ENCODE measurements around the gene IFNGR1. TPM values are rescaled to one million over a fixed set of nuclear protein-coding genes. Genes with fewer than 3 reads are reported as not detected.
"Not testable (repeated sequence)": the region's sequence is repeated elsewhere in the genome, so short reads cannot be mapped to it uniquely, and the experiment has no call there.

IFNGR1 gene
- total RNA-seq, 2 donors from 2014 or later: 51.0 to 54.3 TPM

- H3K9me3 Mint-ChIP-seq: no peaks in the 10 kb centered on the region
- H3K36me3 Mint-ChIP-seq (ENCODE audit: insufficient read depth in 2 of 2): peaks cover 8 to 12% of the 10 kb centered on the region in 2 donors
- H3K27ac Mint-ChIP-seq: no peak overlapping the region
- H3K4me3 Mint-ChIP-seq: peak overlapping the region in 1 of 2 donors; percentile 57
- H3K4me1 Mint-ChIP-seq (ENCODE audit: low read depth): peaks cover 62% of the 10 kb centered on the region
- no peaks in the 10 kb centered on the region for H3K27me3 Mint-ChIP-seq (ENCODE audit: low read depth)
- ATAC-seq (replicated peaks in 1 of 2): no peak
- DNase-seq: no peak
These were observed 3.1 kb downstream of the IFNGR1 start for GRCh38 chr6:137216106-137216505.

DNA sequence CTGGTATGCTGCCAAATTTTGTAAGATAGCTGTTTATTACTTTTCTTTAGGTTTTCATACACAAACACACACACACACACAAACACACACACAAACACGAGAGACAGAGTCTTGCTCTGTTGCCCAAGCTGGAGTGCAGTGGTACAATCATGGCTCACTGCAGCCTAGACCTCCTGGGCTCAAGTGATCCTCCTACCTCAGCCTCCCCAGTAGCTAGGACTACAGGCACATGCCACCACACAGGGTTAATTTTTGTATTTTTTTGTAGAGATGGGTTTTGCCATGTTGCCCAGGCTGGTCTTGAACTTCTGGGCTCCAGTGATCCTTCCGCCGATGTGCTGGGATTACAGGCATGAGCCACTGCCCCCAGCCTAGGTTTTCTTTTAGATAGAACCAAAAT is 3.6 kb downstream of the IFNGR1 start:
- Mint-ChIP-seq H3K4me1 (ENCODE audit: low read depth) (peaks cover 62% of the 10 kb centered on the region), H3K36me3 (ENCODE audit: insufficient read depth in 2 of 2) (peaks cover 8 to 12% of the 10 kb centered on the region in 2 donors)
- DNase-seq; H3K9me3 Mint-ChIP-seq; H3K4me3 Mint-ChIP-seq; H3K27me3 Mint-ChIP-seq (ENCODE audit: low read depth); ATAC-seq (replicated peaks in 1 of 2); H3K27ac Mint-ChIP-seq: not testable (repeated sequence)

DNA sequence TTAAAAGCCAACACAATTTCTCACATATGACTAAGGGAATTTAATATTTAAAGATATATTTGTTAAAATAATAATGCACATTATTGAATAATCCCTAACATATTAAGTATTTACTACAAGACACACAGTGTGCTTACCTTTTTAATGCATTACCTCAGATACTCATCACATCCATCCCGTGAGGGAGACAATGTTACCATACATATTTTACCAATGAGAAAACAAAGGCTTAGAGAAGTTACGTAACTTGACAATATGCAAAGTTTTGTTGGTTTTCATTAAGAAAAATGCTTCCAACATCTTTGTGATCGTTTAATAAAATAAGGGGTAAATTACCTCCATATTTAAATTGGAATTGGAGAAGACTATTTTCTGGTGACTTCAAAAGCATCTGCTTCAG is 4.3 kb downstream of the IFNGR1 start:
- no peak overlapping the region for H3K4me3 Mint-ChIP-seq

DNA sequence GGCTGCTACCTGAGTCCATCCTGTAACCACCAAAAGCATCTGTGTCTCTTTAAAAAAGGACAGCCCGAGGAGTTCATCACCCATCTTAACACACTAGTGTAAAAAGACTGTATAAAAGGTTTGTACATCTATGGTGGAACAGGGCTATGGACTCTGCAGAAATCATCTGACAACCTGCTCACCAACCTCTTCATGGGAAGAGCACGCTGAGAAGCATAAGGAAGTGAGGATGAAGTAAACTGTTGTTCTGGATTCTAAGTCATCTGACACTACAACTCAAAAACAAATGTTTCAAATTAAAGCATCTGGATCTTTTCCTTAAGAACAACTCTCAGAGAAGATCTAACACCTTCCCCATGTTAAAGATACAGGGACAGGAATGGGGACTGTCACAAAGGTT is 5.4 kb downstream of the IFNGR1 start:
- DNase-seq (no peak), ATAC-seq (replicated peaks in 1 of 2) (no peak)
- H3K4me1 Mint-ChIP-seq (ENCODE audit: low read depth): peaks cover 52% of the 10 kb centered on the region
- H3K9me3 Mint-ChIP-seq: peaks cover 4 to 6% of the 10 kb centered on the region in 2 donors
- H3K36me3 Mint-ChIP-seq (ENCODE audit: insufficient read depth in 2 of 2): peaks cover 18 to 23% of the 10 kb centered on the region in 2 donors
- no peak overlapping the region for H3K27ac Mint-ChIP-seq
- H3K27me3 Mint-ChIP-seq (ENCODE audit: low read depth): no peaks in the 10 kb centered on the region
- H3K4me3 Mint-ChIP-seq: no peak overlapping the region

More for the DNA sequence above, 4.3 kb downstream of the IFNGR1 start:
- Mint-ChIP-seq H3K36me3 (ENCODE audit: insufficient read depth in 2 of 2) (peaks cover 10 to 16% of the 10 kb centered on the region in 2 donors), H3K4me1 (ENCODE audit: low read depth) (peaks cover 56% of the 10 kb centered on the region), H3K9me3 (no peaks in the 10 kb centered on the region), H3K27ac (no peak overlapping the region), H3K27me3 (ENCODE audit: low read depth) (no peaks in the 10 kb centered on the region)
- ATAC-seq (replicated peaks in 1 of 2) (no peak), DNase-seq (no peak)

GRCh38 chr6:137213331-137213740 is 5.8 kb downstream of the IFNGR1 start:
- H3K9me3 Mint-ChIP-seq: peaks cover 4 to 6% of the 10 kb centered on the region in 2 donors
- H3K27me3 Mint-ChIP-seq (ENCODE audit: low read depth): no peaks in the 10 kb centered on the region
- peaks cover 15 to 21% of the 10 kb centered on the region in 2 donors for H3K36me3 Mint-ChIP-seq (ENCODE audit: insufficient read depth in 2 of 2)
- no peak overlapping the region for H3K27ac Mint-ChIP-seq
- peaks cover 52% of the 10 kb centered on the region for H3K4me1 Mint-ChIP-seq (ENCODE audit: low read depth)
- DNase-seq: no peak
- ATAC-seq (replicated peaks in 1 of 2): no peak
- H3K4me3 Mint-ChIP-seq: peak overlapping the region in 1 of 2 donors; percentile 50

DNA sequence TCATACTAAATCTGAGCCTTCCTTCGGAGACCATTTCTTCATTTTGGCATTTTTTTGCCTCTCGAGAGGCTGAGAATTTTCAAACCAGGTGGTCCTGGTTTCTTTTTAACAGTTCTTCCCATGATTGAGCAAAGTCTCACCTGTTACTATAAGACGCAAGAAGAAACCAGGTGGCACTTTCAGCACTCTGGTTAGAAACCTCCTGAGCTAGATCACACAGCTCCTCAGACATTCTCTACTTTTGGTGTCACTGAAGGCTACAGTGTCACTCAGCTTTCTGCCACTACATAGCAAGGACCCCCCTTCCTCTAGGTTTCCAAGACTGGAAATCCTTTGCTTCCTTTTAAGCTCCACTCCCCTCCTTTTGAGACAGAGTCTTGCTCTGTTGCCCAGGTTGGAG is 7.3 kb downstream of the IFNGR1 start:
- Mint-ChIP-seq H3K27me3 (ENCODE audit: low read depth) (no peaks in the 10 kb centered on the region), H3K4me1 (ENCODE audit: low read depth) (peaks cover 39% of the 10 kb centered on the region), H3K4me3 (no peak overlapping the region), H3K9me3 (peaks cover 8 to 9% of the 10 kb centered on the region in 2 donors), H3K36me3 (ENCODE audit: insufficient read depth in 2 of 2) (peaks cover 21 to 24% of the 10 kb centered on the region in 2 donors), H3K27ac (no peak overlapping the region)
- DNase-seq (no peak), ATAC-seq (replicated peaks in 1 of 2) (no peak)

DNA sequence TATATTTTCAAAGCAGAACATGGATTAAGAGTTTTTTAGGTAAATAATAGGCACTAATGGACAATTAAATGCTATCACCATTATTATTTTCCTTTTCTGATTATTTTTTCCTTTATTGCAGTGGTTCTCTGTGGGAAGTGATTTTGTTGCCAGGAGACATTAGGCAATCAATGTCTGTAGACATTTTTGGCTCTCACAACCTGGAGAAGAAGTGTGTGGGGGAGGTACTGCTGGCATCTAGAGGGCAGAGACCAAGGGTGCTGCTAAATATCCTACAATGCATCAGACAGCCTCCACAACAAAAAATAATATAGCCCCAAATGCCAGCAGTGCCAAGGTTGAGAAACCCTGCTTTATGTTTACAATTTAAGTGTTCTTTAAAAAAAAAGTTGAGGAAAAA is 8.3 kb downstream of the IFNGR1 start:
- ATAC-seq (replicated peaks in 1 of 2): no peak
- peaks cover 32% of the 10 kb centered on the region for H3K4me1 Mint-ChIP-seq (ENCODE audit: low read depth)
- H3K36me3 Mint-ChIP-seq (ENCODE audit: insufficient read depth in 2 of 2): peaks cover 22 to 24% of the 10 kb centered on the region in 2 donors
- H3K4me3 Mint-ChIP-seq: no peak overlapping the region
- peaks cover 8 to 9% of the 10 kb centered on the region in 2 donors for H3K9me3 Mint-ChIP-seq
- no peaks in the 10 kb centered on the region for H3K27me3 Mint-ChIP-seq (ENCODE audit: low read depth)
- H3K27ac Mint-ChIP-seq: no peak overlapping the region
- no peak for DNase-seq

DNA sequence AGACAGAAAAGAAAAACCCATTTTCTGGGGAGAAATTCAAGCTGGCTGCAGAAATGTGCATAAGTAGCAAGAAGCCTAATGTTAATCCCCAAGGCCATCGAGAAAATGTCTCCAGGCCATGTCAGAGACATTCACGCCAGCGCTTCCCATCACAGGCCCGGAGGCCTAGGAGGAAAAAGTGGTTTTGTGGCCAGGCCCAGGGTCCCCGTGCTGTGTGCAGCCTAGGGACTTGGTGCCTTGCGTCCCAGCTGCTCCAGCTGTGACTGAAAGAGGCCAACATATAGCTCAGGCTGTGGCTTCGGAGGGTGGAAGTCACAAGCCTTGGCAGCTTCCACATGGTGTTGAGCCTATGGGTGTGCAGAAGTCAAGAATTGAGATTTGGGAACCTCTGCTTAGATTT is 10.9 kb downstream of the IFNGR1 start:
- no peak for DNase-seq
- H3K9me3 Mint-ChIP-seq: peaks cover 8 to 9% of the 10 kb centered on the region in 2 donors
- H3K27me3 Mint-ChIP-seq (ENCODE audit: low read depth): no peaks in the 10 kb centered on the region
- no peak overlapping the region for H3K27ac Mint-ChIP-seq
- no peak overlapping the region for H3K4me3 Mint-ChIP-seq
- peaks cover 25 to 36% of the 10 kb centered on the region in 2 donors for H3K36me3 Mint-ChIP-seq (ENCODE audit: insufficient read depth in 2 of 2)
- no peak for ATAC-seq (replicated peaks in 1 of 2)
- peaks cover 11% of the 10 kb centered on the region for H3K4me1 Mint-ChIP-seq (ENCODE audit: low read depth)

GRCh38 chr6:137207457-137207856 is 11.7 kb downstream of the IFNGR1 start:
- not testable (repeated sequence) for H3K4me1 Mint-ChIP-seq (ENCODE audit: low read depth)

DNA sequence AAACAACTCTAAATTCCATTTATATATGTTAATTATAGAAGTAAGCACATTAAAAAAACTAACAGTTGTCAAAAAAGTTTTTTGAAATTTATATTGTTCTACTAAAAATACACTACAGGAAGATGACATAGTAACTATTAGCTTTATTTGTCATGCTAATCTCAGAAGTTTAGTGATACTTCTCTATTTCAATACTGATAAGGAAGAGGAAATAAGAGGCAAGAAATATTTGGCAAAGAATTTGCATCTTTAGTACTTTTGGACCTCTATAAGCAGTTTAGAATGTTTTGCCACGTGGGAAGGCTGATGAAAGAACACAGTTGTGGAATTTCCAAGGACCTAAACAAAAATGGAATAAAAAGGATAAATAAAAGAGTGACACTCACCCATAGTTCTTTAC is 12.6 kb downstream of the IFNGR1 start:
- Mint-ChIP-seq H3K4me1 (ENCODE audit: low read depth) (no peaks in the 10 kb centered on the region), H3K27me3 (ENCODE audit: low read depth) (no peaks in the 10 kb centered on the region), H3K4me3 (no peak overlapping the region), H3K9me3 (peaks cover 8 to 9% of the 10 kb centered on the region in 2 donors), H3K36me3 (ENCODE audit: insufficient read depth in 2 of 2) (peaks cover 25 to 36% of the 10 kb centered on the region in 2 donors), H3K27ac (no peak overlapping the region)
- DNase-seq (no peak), ATAC-seq (replicated peaks in 1 of 2) (no peak)

More at GRCh38 chr6:137207457-137207856, 11.7 kb downstream of the IFNGR1 start:
- not testable (repeated sequence) for H3K27ac Mint-ChIP-seq; H3K4me3 Mint-ChIP-seq; H3K9me3 Mint-ChIP-seq; DNase-seq; H3K27me3 Mint-ChIP-seq (ENCODE audit: low read depth); ATAC-seq (replicated peaks in 1 of 2)
- peaks cover 26 to 37% of the 10 kb centered on the region in 2 donors for H3K36me3 Mint-ChIP-seq (ENCODE audit: insufficient read depth in 2 of 2)

DNA sequence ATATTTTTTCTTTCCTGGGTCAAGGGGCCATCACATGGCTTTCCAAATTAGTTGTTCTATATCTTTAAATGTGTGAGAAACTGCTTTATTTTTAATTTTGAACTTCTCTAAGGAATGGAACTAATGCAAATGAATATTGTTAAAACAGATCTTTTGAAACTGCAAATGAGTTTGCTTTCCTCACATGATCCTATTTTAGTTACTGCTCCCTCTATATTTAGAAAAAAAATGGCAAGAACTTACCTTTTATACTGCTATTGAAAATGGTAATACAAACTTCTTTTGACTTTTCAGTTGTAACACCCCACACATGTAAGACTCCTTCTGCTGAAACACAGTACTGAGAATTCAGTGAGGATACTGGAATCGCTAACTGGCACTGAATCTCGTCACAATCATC is 15.9 kb downstream of the IFNGR1 start:
- no peak for DNase-seq
- H3K36me3 Mint-ChIP-seq (ENCODE audit: insufficient read depth in 2 of 2): peaks cover 19 to 35% of the 10 kb centered on the region in 2 donors
- ATAC-seq (replicated peaks in 1 of 2): no peak
- H3K27me3 Mint-ChIP-seq (ENCODE audit: low read depth): no peaks in the 10 kb centered on the region
- no peak overlapping the region for H3K4me3 Mint-ChIP-seq
- peaks cover 2 to 5% of the 10 kb centered on the region in 2 donors for H3K9me3 Mint-ChIP-seq
- peak overlapping the region; percentile 10 for H3K27ac Mint-ChIP-seq
- peaks cover under 1% of the 10 kb centered on the region for H3K4me1 Mint-ChIP-seq (ENCODE audit: low read depth)

- no peak for DNase-seq
- H3K27me3 Mint-ChIP-seq (ENCODE audit: low read depth): no peaks in the 10 kb centered on the region
- ATAC-seq (replicated peaks in 1 of 2): peak in 1 of 2 donors; percentile 50
- no peak overlapping the region for H3K4me3 Mint-ChIP-seq
- peaks cover 12 to 35% of the 10 kb centered on the region in 2 donors for H3K36me3 Mint-ChIP-seq (ENCODE audit: insufficient read depth in 2 of 2)
- H3K27ac Mint-ChIP-seq: no peak overlapping the region
- no peaks in the 10 kb centered on the region for H3K9me3 Mint-ChIP-seq
- peaks cover 6% of the 10 kb centered on the region for H3K4me1 Mint-ChIP-seq (ENCODE audit: low read depth)
These were observed 17.1 kb downstream of the IFNGR1 start for GRCh38 chr6:137202078-137202477.

GRCh38 chr6:137201006-137201405 is 18.2 kb downstream of the IFNGR1 start:
- Mint-ChIP-seq H3K27me3 (ENCODE audit: low read depth) (no peaks in the 10 kb centered on the region), H3K4me1 (ENCODE audit: low read depth) (peaks cover 6% of the 10 kb centered on the region), H3K27ac (no peak overlapping the region), H3K4me3 (no peak overlapping the region), H3K36me3 (ENCODE audit: insufficient read depth in 2 of 2) (peaks cover 11 to 35% of the 10 kb centered on the region in 2 donors), H3K9me3 (no peaks in the 10 kb centered on the region)
- ATAC-seq (replicated peaks in 1 of 2) (no peak), DNase-seq (no peak)

GRCh38 chr6:137200288-137200687 is 18.9 kb downstream of the IFNGR1 start:
- Mint-ChIP-seq H3K27me3 (ENCODE audit: low read depth) (no peaks in the 10 kb centered on the region), H3K36me3 (ENCODE audit: insufficient read depth in 2 of 2) (peaks cover 10 to 32% of the 10 kb centered on the region in 2 donors)

More at GRCh38 chr6:137200288-137200687, 18.9 kb downstream of the IFNGR1 start:
- H3K4me3 Mint-ChIP-seq: no peak overlapping the region
- DNase-seq (no peak), ATAC-seq (replicated peaks in 1 of 2) (no peak)
- no peak overlapping the region for H3K27ac Mint-ChIP-seq
- no peaks in the 10 kb centered on the region for H3K9me3 Mint-ChIP-seq
- peaks cover 6% of the 10 kb centered on the region for H3K4me1 Mint-ChIP-seq (ENCODE audit: low read depth)
